ENCODE results near the gene MYOD1.

- no peak for TF ChIP-seq CTCF (IDR thresholded peaks at IDR 0.05)
- no peak for TF ChIP-seq POLR2A (IDR thresholded peaks at IDR 0.05)
- no peak for TF ChIP-seq POLR2AphosphoS5 (IDR thresholded peaks at IDR 0.05)
- no peak for TF ChIP-seq EP300 (IDR thresholded peaks at IDR 0.05)
These were observed 25.0 kb downstream of the MYOD1 start for GRCh38 chr11:17744151-17744940.
